Fibroblast of skin of left quadriceps (primary cell): Measurements from ENCODE around the gene SPACA4.

Source experiments
- DNase-seq, 2 experiments: peaks; one replicate each; pipeline ENCODE4 v3.0.0-alpha.2; 2013; ENCODE audit warnings: low read depth in 2 of 2

SPACA4 gene

DNA sequence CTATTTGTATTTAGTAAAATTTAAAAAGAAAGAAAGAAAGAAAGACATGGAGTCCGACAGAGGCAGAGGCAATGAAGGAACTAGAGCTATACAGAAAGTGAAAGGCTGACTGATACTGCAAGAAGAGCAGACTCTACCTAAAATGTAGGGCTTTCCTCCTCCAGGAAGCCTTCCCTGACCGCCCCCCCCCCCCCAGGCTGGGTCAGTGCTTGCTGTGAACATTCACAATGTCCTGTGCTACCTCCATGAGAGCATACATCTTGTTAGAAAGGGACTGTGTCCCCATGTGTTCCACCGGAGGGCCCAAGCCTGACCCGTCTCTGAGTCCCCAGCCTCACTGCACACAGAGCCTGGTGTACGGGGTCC lies 45.1 kb downstream of the SPACA4 start:
- no peak for DNase-seq

DNA sequence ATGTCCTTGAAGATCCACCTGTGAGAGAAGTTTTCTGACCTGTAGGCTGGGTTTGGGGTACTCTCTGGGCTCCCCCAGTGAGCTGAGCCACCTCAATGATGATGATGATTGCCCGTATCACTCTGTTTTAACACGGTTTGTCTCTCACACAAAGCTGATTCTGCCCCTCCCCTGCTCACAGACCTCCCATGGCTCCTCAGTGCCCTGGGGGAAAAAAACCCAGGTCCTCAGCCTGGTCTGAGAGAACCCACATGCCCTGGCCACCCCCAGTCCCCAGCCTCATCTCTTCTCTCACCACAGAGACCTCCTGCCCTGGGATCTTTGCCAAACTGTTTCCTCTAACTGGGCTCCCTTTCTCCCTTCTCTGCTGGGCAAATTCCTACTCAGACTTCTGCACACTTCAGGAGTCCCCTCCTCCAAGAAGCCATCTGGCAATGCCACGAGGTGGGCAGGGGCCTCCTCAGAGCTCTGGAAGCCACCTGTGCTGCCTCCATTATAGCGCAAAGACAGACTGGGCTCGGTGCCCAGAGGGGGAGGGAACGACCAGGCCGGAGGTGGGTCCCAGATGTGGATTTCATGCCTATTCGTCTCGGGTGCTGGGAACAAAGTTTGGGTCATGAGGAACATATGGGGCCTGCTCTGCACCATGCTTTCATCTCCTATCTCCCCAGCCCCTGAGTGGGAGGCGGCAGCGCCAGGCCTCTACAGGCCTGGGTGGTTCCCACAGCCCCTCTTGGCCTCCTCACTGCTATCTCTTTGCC lies 47.9 kb downstream of the SPACA4 start:
- no peak for DNase-seq

DNA sequence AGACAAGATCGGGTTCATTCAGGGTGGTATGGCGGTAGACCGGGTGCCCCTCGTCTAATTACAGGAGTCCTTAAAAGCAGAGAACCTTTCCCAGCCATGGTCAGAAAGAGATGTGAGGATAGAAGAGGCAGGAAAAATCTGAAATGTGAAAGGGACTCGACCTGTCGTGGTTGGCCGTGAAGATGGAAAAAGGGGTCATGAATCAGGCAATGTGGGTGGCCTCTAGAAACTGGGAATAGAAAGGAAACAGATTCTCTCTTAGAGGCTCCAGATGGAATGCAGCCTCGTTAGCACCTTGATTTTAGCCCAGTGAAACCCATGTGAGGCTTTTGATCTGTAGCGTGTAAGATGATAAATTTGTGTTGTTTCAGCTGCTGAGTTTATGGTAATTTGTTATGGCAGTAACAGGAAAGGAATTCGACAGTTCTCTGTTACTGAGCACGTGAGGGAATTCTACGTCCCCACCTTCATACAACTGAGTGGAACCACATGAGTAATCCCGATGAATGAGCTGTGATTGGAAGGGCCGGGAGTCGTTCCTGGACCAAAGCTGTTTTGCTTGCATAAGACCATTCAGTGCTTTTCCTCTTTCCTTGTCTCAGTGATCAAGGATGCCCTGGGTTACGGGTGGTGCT lies 50.4 kb downstream of the SPACA4 start:
- DNase-seq = peak; percentile 79 to 82
